ENCODE measurements around the gene CAMTA1.

DNA sequence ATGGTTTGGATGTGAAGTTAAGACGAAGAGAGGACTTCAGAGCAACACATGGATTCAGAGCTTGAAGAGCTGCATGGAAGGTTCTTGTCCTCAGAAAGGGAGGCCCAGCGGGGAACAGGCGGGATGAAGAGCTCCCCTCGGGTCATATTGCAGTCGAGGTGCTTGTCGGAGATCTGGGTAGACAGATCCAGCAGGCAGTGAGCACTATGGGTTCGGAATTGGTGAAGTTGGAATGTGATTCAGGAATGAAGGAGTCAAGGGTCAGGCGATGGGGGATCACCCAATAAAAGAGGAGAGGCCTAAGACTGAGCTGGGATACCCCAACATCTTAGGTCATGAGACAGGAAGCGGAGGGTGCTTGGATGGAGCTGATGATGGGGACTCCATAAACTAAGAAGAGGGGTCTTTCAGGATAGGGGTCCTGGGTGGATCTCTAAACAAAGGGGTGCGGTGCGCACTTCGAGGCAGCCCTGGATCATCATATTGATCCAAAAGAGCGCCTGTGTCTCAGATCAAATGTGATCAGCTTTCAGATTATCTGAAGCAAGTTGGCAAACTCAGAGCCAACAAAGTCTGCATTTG, 809.6 kb downstream of the CAMTA1 start:
- no peak for TF ChIP-seq POLR2AphosphoS5 (IDR thresholded peaks at IDR 0.05)
- no peak for TF ChIP-seq EP300 (IDR thresholded peaks at IDR 0.05)
- no peak for TF ChIP-seq CTCF (IDR thresholded peaks at IDR 0.05)

Measured in upper lobe of left lung (tissue), 4 donors.